Activated CD4-positive, alpha-beta T cell treated with anti-CD3 and anti-CD28 coated beads, Interleukin-2, amount 50 U/mL, for 48 hours (primary cell): ENCODE results near the gene LDLRAP1.
A peak's percentile ranks its signal among the peaks of the same experiment; 100 is the strongest.
"Not testable (repeated sequence)": the region's sequence is repeated elsewhere in the genome, so short reads cannot be mapped to it uniquely, and the experiment has no call there.

ENCODE experiments used
- DNase-seq, 2 experiments: peaks; one replicate each; pipeline ENCODE4 v3.0.0-alpha.2; 2020

LDLRAP1 gene, protein sequence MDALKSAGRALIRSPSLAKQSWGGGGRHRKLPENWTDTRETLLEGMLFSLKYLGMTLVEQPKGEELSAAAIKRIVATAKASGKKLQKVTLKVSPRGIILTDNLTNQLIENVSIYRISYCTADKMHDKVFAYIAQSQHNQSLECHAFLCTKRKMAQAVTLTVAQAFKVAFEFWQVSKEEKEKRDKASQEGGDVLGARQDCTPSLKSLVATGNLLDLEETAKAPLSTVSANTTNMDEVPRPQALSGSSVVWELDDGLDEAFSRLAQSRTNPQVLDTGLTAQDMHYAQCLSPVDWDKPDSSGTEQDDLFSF

DNA sequence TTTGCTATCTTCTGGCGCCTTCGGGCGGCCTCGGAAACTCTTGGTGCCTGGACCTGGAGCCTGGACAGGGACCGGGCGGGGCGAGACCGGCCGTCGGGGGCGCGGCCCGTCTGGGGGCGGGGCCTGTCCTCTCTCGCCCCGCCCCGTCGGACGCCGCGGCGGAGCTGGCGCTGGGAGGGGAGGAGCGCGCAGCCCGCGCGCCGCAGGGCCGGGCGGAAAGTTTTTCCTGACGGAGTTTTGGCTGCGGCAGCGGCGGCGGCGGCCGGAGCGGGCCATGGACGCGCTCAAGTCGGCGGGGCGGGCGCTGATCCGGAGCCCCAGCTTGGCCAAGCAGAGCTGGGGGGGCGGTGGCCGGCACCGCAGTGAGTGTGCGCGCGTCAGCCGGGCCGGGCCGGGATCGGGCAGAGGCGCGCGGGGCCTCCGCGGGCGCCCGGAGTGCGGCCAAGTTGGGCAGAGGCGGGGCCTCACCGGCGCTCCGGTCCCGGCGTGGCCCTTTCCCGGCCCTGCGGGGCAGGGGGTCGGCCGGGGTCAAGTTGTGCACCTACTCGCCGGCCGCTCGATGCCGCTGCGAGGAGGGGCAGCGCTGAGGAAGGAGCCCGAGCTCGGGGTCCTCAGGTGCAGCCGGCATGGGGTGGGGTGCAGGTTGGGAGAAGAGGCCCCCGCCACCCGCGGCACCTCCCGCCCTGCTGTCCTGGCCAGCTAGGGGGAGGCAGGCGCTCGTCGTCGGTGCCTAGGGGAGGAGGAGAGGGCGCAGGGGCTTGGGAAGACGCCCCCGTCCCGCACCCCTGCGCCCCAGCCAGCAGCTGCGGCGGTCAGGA lies at the start of gene LDLRAP1:
TSS of gene LDLRAP1 (plus strand) at position 182 of the 818 bp plus-strand sequence. CDS start at position 275, 93 bp downstream.
- DNase-seq: peak; percentile 67 to 73

DNA sequence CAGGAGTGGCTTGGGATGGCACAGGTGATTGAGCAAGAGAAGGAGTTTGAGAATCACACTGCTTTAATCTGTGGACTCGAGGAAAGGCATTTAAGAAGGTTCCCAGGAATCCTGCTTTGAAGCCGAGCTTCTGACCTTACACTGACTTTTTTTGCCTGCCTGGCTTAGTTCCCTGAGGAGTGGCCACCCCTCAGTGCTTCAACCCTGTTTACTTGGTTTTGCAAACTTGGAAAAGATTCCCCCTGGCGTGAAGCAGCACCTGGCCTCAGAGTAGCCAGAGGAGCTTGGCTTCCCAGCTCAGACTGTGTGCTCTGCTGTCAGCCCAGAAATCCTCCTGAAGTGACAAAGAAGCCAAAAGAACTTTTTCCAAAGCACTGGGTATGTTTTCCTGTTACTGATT lies 48.5 kb upstream of the LDLRAP1 start:
- DNase-seq: no peak

DNA sequence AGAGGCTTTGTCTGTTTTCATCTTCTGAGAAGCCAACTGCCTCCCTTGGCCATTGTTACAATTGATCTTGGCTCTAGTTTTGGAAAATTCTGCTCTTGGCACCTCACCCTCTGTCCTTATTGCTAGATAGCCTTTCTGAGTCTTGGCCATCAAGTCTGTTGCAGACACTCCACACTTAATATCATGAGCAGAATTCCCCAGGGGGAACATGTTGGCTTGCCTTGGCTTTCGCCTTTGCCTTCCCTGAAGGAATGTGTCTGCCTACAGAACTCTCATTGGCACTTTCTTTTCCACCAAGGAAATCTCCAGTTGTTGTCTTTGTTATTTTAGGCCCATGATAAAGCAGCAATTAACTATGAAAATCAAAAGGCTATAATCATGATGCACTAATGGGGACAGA lies 42.7 kb upstream of the LDLRAP1 start:
- no peak for DNase-seq

DNA sequence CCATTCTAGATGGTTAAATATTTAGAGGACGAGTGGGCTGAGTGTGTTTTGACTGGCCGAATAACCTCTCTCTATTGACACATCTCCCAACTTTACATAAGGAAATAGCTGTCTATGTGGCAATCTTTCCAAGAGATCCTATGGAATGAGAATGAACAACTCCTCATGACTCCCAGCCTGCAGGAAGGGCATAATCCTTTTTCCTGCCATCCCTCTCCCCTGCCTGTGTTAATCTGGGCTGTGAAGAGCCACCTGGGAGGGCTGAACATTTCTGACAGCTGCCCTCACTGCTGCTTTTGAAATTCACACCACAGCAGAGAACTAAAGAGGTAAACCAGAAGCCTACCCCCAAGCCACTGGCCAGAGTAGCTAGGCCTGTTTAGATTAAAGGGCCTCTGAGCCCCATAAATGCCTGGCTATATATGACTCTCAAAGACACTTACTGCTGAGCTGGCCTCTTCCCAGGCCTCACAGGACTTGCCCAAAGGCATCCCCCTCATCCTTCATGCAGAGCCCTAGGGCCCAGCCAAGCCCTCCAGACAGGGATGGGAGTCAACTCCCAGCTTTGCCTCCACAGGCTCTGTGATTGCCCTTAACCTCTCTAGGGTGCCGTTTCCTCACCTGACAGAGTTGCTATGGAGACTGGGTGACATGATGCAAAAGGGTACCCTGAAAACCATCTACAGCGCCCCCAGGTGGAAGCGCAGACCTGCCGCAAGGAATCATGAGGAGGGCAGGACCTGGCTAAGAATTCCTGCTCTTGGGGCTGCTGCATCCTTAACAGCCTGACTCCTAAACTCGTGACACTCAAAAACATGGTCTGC lies 42.0 kb upstream of the LDLRAP1 start:
- peak; percentile 30 to 32 for DNase-seq

DNA sequence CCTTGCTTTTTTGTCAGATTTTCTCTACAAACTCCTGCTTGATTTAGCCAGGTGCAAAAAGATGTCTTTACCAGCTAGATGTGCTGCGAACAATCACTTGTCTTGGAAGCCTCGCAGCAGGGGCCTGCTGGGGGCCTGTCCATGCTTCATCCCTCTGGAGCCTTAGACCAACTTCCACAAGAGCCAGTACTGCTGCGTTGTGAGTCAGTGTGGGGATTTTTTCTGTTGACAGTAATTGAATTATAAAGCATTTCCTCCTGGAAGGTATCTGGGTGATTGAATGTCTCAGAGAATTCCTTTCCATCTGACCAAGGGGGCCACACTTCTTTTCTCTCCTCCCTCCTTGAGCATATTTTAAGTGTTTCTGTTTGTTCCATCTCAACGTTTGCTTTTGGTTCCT lies 40.4 kb upstream of the LDLRAP1 start:
- no peak for DNase-seq

DNA sequence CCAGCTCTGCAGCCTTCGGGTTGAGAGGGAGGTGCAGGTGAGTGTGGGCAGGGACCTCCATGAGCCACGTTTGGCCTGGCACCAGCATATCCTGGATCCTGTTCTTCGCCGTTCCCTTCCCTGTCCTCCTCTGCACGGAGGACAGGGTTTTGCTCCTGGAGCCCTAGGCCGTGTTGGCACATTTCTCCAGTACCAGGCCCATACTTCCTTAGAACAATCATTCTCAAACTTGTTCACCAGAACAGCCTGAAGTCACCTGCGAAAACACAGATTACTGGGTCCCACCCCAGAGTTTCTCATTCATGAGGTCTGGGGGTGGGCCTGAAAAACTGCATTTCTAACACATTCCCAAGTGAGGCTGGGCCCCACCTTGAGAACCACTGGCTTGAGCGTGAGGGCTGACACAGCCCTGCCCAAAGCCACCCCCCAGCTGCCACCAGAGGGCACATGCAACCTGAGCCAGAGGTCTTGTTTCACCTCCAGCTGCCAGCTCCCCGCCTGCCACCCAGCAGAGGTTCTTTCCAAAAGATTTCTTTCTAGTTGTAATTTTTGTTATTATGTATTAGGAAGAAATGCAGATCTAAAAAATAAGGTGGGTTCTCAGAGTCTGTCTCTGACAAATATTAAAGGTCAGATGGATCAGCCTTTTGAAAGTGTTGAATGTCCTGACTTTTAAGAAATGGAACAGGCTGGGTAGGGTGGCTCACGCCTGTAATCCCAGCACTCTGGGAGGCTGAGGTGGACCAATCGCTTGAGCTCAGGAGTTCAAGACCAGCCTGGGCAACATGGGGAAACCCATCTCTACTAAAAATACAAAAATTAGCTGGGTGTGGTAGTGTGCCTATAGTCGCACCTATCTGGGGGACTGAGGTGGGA lies 39.6 kb upstream of the LDLRAP1 start:
- peak; percentile 65 to 74 for DNase-seq

DNA sequence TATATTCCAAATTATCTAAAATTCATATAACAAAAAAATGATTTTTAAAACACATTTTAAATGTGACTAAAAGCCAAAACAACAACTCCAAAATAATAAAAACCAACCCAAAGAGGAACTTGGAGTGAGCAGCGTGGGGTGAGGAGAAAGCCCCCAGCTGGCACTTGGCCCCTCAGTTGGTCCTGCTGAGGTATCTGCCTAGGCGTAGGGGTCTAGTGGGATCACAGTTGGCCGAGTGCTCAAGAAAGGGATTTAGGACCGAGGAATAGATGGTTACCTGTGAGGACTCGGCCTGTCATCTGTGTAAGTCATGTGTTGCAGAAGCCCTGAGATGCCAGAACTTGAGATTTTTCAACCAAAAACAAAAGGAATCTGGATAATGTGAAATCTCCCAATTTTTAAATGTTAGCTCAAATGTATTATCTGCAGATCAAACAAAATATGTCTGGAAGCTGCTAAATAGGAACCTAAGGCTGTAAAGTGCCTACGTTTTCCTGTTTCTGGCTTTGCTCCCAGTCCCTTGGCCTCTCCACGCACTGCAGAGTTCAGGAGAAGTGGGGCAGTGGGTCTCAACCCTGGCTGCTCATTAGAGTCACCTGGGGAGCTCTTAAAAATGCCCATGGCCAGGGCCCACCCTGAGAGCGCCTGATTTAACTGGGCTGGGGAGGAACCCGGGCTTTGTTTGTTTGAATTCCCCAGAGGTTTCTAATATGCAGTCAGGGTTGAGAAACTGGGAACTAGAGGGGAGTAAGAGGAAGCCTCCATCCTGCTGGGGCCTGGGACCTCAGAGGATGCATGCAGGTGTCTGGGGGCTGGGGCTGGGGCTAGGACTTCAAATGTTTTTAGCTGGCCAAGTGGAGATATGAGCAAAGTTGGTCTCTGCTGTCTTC lies 38.5 kb upstream of the LDLRAP1 start:
- no peak for DNase-seq

DNA sequence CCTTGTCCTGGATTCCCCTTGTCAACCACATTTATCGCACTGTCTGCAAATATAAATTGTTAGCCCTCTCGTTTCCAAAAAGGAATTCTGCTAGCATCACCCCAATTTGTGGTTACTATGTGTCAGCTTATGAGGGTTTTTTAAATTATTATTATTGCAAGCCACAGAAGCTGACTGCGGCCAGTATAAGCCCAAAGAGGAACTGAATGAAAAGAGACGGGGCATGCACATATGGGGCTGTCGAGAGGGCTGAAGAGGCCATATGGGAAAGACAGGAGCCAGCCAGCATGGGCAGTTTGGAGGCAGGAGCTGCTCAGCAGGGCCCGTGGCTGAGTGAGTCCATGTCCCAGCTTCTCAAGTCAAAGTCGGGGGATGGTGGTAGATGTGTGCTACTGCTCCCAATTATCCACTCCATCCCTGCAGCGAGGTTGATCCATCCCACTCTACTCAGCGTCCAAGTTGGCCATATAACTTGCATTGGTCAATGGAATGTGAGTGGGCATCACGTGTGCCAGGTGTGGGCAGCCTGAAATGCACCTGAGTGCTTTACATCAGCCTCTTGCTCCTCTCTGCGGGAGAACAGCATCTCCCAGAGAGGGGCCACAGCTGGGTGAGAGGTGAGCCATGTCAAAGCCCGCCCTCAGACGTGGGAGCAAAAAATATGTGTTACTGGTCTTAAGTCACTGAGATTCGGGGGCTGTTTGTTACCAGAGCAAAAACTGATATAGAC lies 37.6 kb upstream of the LDLRAP1 start:
- DNase-seq: no peak

DNA sequence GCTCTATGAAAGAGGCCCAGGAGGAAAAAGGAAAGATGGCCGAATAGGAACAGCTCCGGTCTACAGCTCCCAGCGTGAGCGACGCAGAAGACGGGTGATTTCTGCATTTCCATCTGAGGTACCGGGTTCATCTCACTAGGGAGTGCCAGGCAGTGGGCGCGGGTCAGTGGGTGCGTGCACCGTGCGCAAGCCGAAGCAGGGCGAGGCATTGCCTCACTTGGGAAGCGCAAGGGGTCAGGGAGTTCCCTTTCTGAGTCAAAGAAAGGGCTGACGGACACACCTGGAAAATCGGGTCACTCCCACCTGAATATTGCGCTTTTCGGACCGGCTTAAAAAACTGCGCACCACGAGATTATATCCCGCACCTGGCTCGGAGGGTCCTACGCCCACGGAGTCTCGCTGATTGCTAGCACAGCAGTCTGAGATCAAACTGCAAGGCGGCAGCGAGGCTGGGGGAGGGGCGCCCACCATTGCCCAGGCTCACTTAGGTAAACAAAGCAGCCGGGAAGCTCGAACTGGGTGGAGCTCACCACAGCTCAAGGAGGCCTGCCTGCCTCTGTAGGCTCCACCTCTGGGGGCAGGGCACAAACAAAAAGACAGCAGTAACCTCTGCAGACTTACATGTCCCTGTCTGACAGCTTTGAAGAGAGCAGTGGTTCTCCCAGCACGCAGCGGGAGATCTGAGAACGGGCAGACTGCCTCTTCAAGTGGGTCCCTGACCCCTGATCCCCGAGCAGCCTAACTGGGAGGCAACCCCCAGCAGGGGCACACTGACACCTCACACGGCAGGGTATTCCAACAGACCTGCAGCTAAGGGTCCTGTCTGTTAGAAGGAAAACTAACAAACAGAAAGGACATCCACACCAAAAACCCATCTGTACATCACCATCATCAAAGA lies 36.6 kb upstream of the LDLRAP1 start:
- DNase-seq: not testable (repeated sequence)

DNA sequence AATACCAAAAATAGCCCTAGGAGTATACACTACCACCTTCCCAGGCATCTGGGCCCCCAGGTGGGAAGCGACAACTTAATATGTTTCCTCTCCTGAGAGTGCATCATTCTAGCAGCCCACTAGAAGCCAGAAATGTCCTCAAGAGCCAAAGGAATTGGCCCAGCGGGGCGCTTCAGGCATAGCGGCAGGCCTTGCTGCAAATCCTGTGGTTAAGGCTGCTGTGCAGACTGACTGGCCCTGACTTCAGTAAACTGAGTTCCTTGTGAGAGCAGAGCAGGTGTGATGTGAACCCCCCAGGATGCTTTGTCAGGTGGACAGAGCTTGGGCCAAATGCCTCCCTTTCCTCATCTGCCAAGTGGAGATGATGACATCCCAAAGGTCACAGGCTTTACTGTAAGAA lies 29.7 kb upstream of the LDLRAP1 start:
- DNase-seq: no peak

DNA sequence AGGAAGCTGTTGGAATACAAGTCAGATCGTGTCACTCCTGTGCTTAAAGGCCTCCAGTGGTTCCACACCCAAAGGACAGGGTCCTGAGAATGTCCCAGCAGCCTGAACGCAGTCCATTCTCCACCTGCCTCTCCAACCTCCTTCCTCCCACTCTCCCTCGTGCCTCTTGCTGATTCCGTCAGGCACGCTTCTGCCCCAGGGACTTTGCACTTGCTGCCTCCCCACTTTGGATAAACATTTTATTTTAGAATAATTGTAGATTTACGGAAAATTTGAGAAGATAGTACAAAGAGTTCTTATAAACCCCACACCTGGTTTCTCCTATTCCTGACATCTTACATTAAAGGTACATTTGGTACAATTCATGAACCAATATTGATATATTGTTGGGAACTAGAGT lies 28.4 kb upstream of the LDLRAP1 start:
- DNase-seq: no peak

DNA sequence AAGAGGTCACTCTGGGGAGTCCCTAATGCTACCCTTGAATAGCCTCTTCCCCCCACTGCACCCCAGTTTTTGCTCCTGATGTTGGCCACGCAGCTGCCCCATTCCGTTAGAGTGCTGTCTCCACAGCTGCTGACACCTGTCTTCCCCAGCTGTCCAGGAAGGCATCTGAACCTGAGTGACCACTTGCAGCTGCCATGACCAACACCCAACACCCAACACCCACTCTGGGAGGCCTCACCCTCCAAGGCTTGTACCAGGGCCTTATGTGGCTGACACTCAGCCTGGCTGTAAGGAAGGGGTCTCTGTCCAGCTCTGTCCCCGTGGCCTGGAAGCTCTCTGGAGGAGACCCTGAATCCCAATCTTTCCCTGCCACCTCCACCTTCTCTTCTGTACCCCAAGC lies 26.7 kb upstream of the LDLRAP1 start:
- DNase-seq: no peak

DNA sequence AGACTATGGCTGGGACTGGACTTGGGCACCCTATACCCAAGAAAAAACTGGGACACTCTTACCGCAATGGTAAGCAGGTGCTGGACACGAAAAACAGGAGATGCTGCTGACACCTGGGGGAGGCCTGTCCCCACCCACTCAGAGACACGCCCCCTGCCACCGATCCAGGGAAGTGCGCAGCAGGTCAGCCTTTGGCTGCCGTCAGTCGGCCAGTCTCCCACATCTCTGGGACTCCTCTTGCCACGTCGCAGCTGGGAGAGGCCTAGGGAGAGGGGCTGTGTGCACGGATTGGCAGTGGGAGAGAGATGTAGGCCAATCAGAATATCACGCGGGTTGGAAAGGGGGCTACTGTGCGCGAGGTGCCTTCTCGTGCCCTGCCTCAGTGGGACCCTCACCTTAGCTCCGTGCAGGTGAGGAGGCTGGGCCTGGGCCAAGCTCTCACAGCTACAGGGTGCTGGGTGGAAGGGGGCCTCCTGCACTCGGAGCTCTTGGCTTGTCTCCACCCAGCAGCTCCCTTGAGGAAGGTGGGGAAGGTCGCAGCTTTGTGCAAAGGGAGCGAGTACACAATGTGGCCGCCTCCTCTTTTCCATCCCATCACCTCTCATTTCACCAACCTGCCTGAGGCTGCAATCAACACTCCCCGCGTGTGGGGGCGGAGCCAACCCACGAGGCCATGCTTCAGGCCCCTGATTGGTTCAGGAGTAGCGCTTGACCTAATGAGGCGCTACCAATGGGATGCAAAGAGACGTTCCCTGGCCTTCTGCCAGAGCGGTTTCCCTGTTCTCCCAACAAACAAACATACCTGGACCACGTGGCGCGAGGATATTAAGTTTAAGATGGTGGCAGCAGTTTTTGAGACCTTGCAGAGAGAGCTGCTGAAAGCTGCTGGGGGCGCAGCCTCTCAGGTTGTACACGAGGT lies 25.7 kb upstream of the LDLRAP1 start:
- no peak for DNase-seq

DNA sequence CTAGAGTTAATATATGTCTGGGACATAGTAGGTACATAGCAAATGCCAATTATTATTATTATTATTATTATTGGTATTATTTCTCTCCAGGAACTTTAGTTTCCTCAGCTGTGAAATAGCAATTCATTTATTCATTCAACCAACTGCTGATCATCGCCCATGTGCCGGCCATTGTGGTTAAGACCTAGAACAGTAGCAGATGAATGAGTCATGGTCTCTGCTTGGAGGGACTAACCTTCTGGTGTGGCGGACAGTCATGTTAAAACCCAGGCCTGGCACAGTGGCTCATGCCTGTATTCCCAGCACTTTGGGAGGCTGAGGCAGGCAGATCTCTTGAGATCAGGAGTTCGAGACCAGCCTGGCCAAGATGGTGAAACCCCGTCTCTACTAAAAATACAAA lies 23.8 kb upstream of the LDLRAP1 start:
- no peak for DNase-seq

DNA sequence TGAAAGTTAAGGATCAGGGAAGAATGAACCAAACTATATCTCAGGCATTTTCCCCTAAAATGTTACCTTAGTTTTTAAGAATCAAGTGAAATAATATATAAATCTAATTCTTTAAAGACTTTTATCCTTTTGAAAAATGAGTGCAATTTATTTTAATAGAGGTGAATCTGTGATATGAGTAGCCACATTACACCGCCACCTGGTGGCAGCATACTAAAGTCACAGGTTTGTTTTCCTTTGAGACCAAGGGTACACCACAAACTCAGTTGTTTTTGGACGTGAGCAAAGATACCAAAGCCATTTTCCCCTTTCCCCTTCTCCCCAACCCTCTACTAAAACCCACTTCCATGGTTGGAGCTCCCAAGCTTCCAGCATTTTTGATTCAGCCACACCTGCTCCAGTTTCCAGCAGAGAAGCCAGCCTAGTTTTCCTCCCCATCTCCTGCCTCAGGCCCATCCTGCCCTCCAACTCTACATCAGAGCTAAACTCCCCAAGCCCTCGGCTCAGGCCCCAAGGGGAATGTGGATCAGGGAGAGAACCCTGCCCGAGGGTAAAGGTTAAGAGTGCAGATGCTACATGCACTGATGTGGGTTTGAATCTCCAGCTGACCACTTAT lies 22.9 kb upstream of the LDLRAP1 start:
- DNase-seq: peak; percentile 76 to 78

DNA sequence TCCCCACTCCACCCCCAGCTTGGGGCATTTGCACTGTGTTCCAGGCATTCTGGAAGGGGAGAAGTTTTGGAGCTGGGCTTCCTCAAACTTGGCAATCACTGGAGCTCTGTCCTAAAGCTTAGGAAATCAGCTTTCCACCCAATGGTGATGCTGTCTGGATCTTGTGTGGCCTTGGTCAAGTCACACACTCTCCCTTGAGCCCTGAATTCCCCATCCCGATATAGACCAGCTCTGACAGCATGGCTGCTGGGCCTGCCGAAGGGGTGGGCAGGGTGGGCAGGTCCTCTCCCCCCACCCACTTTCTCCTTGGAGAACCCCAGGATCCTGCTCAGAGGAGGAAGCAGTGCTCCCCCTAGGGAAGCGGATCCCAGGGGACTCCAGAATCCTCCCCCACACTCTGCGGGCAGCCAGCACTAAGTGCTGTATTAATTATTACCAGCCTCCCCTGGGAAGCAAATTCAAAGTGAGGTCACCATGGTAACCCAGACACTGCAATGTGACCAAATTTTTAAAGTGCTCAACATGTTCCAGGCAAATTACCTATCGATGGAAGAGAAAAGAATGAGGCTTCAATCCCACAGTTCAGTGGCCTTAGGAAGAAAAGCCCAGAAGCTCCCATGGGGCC lies 21.3 kb upstream of the LDLRAP1 start:
- no peak for DNase-seq

DNA sequence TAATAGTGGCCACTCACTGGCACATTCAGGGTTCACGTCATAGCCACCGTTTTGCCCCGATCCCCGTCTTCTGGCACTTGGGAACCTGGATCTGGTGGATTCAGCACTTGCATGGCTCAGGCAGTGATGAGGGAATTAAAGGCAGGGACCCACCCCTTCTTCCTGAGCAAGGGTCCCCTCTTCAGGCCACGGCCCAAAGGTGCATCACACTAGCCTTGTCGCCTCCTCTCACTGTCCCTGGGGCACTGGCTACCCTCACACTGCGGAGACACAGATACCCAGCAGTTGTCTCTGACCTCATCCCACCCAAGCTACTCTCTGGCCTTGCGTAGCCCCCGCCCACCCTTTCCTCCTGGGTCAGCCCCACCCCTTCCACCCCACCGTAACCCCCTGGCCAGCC lies 19.9 kb upstream of the LDLRAP1 start:
- no peak for DNase-seq
